ENCODE data around the gene HSD11B1. TPM values are rescaled to one million over a fixed set of nuclear protein-coding genes. Genes with fewer than 3 reads are reported as not detected.

Gene HSD11B1
- total RNA-seq, 1 experiment from 2014 or later = 0.21 TPM

GRCh38 chr1:209747580-209748262, 43.1 kb downstream of the HSD11B1 start:
- Mint-ChIP-seq H3K27ac (ENCODE audit: low read depth, unreplicated experiment) (no peak overlapping the region), H3K4me3 (ENCODE audit: unreplicated experiment) (no peak overlapping the region), H3K27me3 (ENCODE audit: insufficient read depth, unreplicated experiment) (no peaks in the 10 kb centered on the region), H3K36me3 (ENCODE audit: insufficient read depth, unreplicated experiment) (no peaks in the 10 kb centered on the region), H3K4me1 (ENCODE audit: insufficient read depth, unreplicated experiment) (peaks cover 23% of the 10 kb centered on the region), H3K9me3 (ENCODE audit: unreplicated experiment) (no peaks in the 10 kb centered on the region)
- intact Hi-C loops (cut with micrococcal nuclease) = loop anchor here (1.0 to 2.0 kb wide), 6 partner anchors 37 to 178 kb away; partner anchors contain the start of genes C1orf74 and LAMB3
- ChIA-PET CTCF (interaction anchor here (0.6 to 14.7 kb wide), 65 partner anchors 12 to 1279 kb away, joined by 3 to 227 read pairs (median 6); partner anchors contain the start of genes C1orf74, CAMK1G, HSD11B1 and LAMB3), POLR2A (interaction anchor here (0.7 to 2.2 kb wide), 12 partner anchors 19 to 178 kb away, joined by 3 to 10 read pairs (median 4); partner anchors contain the start of gene IRF6)
- DNase-seq (ENCODE audit: unreplicated experiment) = peak; percentile 100
- TF ChIP-seq, protein P1, sequence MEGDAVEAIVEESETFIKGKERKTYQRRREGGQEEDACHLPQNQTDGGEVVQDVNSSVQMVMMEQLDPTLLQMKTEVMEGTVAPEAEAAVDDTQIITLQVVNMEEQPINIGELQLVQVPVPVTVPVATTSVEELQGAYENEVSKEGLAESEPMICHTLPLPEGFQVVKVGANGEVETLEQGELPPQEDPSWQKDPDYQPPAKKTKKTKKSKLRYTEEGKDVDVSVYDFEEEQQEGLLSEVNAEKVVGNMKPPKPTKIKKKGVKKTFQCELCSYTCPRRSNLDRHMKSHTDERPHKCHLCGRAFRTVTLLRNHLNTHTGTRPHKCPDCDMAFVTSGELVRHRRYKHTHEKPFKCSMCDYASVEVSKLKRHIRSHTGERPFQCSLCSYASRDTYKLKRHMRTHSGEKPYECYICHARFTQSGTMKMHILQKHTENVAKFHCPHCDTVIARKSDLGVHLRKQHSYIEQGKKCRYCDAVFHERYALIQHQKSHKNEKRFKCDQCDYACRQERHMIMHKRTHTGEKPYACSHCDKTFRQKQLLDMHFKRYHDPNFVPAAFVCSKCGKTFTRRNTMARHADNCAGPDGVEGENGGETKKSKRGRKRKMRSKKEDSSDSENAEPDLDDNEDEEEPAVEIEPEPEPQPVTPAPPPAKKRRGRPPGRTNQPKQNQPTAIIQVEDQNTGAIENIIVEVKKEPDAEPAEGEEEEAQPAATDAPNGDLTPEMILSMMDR (IDR thresholded peaks at IDR 0.05; ENCODE audit: unreplicated experiment) = peak; percentile 98
- no TSS peak for BruUV-seq (replicated peaks)

DNA sequence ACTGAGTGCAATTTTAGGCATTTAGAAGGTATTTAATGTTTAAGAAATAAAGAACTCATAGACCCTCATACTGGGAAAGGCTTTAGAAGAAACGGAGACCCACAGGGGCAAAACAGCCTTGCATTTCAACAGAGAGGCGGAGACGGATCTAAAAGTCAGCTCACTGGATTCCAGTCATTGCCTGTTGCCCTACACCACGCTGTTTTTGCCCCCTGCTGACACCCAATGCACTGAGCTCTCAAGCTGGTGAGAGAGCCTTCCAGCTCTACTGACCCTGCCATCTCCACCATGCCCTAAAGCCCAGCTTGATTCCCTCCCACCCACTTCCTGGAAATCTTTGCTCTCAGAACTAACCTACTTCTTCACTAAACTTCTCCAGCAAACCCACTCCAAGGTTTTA, 44.0 kb downstream of the HSD11B1 start:
- Mint-ChIP-seq H3K36me3 (ENCODE audit: insufficient read depth, unreplicated experiment) (no peaks in the 10 kb centered on the region), H3K27me3 (ENCODE audit: insufficient read depth, unreplicated experiment) (no peaks in the 10 kb centered on the region), H3K4me1 (ENCODE audit: insufficient read depth, unreplicated experiment) (peaks cover 14% of the 10 kb centered on the region), H3K4me3 (ENCODE audit: unreplicated experiment) (no peak overlapping the region), H3K27ac (ENCODE audit: low read depth, unreplicated experiment) (no peak overlapping the region), H3K9me3 (ENCODE audit: unreplicated experiment) (no peaks in the 10 kb centered on the region)
- ChIA-PET CTCF (interaction anchor here (0.7 to 14.7 kb wide), 57 partner anchors 12 to 188 kb away, joined by 3 to 227 read pairs (median 7); partner anchors contain the start of genes C1orf74, CAMK1G, HSD11B1 and LAMB3), POLR2A (interaction anchor here (0.9 to 2.2 kb wide), 11 partner anchors 12 to 179 kb away, joined by 3 to 10 read pairs (median 5); partner anchors contain the start of gene IRF6)
- BruUV-seq (replicated peaks) = no TSS peak
- no peak for DNase-seq (ENCODE audit: unreplicated experiment)
- TF ChIP-seq, protein P1 (IDR thresholded peaks at IDR 0.05; ENCODE audit: unreplicated experiment) = no peak
- intact Hi-C loops (cut with micrococcal nuclease) = loop anchor here (1.0 kb wide), 1 partner anchor 36 kb away; the partner anchor contains the start of gene C1orf74

GRCh38 chr1:209749205-209749604, 44.6 kb downstream of the HSD11B1 start:
- BruUV-seq (replicated peaks) = no TSS peak
- no peak for DNase-seq (ENCODE audit: unreplicated experiment)

More at GRCh38 chr1:209749205-209749604, 44.6 kb downstream of the HSD11B1 start:
- Mint-ChIP-seq H3K27ac (ENCODE audit: low read depth, unreplicated experiment) (no peak overlapping the region), H3K27me3 (ENCODE audit: insufficient read depth, unreplicated experiment) (no peaks in the 10 kb centered on the region), H3K4me3 (ENCODE audit: unreplicated experiment) (no peak overlapping the region), H3K36me3 (ENCODE audit: insufficient read depth, unreplicated experiment) (no peaks in the 10 kb centered on the region), H3K9me3 (ENCODE audit: unreplicated experiment) (no peaks in the 10 kb centered on the region), H3K4me1 (ENCODE audit: insufficient read depth, unreplicated experiment) (peaks cover 12% of the 10 kb centered on the region)
- intact Hi-C loops (cut with micrococcal nuclease) = no loop called here
- CTCF ChIA-PET = interaction anchor here (0.6 to 14.7 kb wide), 44 partner anchors 11 to 302 kb away, joined by 3 to 227 read pairs (median 9); partner anchors contain the start of genes C1orf74, CAMK1G, HSD11B1 and LAMB3
- POLR2A ChIA-PET = interaction anchor here (0.8 to 2.4 kb wide), 11 partner anchors 13 to 142 kb away, joined by 3 to 7 read pairs (median 4); no protein-coding TSS in a partner anchor
- TF ChIP-seq, protein P1 (IDR thresholded peaks at IDR 0.05; ENCODE audit: unreplicated experiment) = no peak
